Measurements from ENCODE around the gene STARD5.

STARD5 gene

GRCh38 chr15:81274931-81275707 is 48.8 kb downstream of the STARD5 start:
- FAIRE-seq: no peak
- DNase-seq (ENCODE audit: low spot score): peak; percentile 44

DNA sequence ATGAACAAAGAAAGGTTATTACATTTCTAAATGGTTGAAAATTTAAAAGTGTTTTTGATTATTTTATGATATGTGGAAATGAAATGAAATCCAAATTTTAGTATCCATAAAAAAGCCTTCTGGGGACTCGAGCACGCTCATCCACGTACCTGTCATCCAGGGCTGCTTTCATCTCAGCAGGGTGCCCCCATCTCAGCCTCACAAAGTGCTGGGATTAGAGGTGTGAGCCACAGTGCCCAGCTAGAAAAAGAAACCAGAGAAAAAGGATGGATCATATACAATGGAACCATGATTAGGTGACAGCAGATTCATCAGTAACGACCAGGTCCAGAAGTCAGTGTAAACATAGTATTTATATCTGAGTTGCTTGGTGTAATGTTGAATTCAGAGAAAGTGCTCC is 49.7 kb downstream of the STARD5 start:
- DNase-seq (ENCODE audit: low spot score) (no peak), FAIRE-seq (no peak)

GRCh38 chr15:81273855-81274254 is 50.1 kb downstream of the STARD5 start:
- DNase-seq (ENCODE audit: low spot score) (no peak), FAIRE-seq (no peak)

- no peak for FAIRE-seq
- DNase-seq (ENCODE audit: low spot score): no peak
These were observed 50.7 kb downstream of the STARD5 start for GRCh38 chr15:81273200-81273599.

DNA sequence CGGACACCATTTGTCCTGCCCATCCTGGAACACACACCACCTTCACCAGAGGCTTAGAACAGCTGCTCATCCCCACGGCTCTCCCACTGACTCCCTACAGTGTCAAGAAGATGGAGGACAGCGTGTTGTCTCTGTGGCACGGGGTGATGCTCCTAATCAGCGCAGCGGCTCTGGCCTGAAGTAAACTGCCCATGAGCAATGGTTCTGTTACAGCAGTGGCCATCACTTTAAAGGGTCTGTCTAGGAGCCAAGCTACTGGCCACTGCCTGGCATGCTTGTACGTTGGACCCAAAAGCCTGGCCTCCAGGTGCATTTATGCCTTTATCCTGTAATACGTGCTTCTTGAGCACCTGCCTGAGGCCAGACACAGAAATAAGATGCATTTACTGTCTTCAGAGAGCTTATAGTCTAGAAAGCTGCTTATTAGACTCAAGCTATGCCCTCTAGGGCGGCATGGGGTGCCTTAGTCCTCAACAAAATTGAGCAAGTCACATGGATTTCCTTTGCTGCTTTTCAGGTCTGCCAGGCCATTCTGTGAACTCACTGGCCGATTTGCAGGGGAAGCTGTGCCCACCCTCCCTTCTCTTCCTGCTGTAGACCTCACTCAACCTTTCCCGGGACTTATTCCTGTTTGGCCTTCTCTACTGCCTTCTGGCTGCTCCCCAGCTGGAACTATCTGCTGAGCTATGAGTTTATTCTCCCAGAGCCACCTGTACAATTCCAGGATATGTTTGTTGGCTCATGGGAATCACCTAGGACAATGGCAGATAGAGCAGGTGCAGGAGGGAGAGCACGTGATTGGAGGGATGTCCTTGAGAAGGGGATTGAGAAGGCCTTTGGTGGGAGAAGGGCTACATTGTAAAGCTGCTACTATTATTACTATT is 51.9 kb downstream of the STARD5 start:
- DNase-seq (ENCODE audit: low spot score) (no peak), FAIRE-seq (no peak)

- no peak for FAIRE-seq
- no peak for DNase-seq (ENCODE audit: low spot score)
These were observed 53.0 kb downstream of the STARD5 start for GRCh38 chr15:81270781-81271491.

DNA sequence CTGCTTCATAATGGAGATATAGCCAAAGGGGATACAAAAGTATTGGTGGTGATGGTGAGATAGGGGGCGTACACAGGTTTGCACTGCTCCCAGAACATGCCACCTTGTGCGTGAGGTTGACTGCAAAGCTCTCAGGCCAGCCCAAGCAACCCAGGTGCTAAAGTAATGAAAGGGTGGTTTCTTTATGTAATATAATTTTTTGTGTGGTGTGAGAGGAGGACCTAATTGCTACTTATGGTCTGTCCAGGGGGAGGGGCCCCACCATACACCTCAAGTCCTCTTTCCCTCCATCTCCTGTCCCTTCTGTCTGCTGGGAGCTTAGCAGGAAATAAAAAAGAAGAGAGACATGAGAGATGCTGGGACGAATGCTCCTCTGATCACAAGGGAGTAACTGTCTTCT is 53.8 kb downstream of the STARD5 start:
- DNase-seq (ENCODE audit: low spot score) (no peak), FAIRE-seq (no peak)

DNA sequence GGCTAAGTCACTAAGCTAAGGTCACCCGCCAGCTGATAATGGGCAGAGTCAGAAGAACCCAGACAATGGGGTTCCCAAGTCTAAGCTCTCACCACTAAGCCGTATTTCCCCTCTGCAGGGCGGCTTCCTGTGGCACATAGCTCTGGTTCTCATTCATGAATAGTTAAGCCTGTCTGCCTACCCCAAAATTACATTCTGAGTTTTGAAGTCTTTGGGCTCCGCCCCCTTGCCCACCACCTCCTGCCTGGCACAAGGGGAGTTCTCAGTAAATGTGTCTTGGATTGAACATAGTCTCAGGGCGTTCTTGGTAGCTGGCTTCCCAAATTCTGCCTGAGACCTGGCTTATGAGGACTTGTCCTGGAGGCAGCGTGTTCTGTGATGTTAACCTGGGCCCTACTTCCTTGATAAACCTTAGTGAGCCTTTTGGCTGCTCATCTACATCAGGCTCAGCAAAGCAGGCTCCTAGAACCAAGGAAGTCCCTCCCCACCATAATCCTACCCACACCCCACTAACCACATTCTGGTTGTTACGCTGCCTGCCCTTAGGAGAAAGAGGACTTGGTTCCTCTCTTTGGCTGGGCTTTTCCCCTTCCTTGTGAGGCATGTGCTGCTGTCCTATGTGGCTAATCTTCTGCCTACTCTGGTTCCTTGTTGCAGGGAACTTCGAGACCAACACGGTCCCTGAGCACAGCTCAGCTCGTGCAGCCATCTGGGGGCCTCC is 54.9 kb downstream of the STARD5 start:
- DNase-seq (ENCODE audit: low spot score): no peak

GRCh38 chr15:81268340-81268739 is 55.6 kb downstream of the STARD5 start:
- FAIRE-seq (no peak), DNase-seq (ENCODE audit: low spot score) (no peak)

More for the DNA sequence above, 54.9 kb downstream of the STARD5 start:
- no peak for FAIRE-seq

DNA sequence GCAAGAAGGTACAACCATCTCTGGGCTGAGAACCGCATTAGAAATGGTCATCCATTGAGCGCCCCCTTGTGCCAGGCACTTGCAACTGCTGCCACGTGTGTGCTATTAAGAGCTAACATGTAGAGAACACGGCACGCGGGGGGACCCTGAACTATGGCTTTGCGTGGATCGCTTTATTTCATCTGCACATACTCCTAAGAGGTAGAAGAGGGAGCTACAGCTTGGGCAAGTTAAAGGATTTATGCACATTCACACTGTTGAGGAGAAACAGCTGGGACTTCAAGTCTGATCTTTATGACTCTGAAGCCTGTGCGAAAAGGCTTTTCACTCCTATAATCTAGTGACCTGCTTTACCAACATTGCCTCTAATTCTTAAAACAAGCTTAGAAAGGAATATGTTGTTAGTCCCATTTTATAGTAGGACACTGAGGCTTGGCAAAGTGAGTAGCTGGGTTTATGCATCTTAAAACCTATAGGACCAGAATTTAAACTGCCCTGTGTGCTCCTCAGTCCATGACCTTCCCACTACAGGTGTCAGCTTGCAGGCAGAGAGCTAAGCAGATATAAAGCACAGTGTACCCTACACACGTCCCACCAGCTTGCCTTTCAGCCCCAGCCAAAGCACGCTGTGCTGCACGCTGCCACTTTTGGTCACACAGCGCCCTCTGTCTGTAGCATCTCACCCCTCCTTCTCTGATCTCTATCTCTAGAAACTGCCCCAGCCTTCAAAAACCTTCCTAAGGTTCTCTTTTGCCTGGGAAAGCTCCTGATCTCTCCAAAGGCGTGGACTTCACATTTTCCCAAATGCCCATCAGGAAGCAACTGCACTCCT is 57.8 kb downstream of the STARD5 start:
- DNase-seq (ENCODE audit: low spot score): peak; percentile 34
- no peak for FAIRE-seq

- FAIRE-seq (no peak), DNase-seq (ENCODE audit: low spot score) (no peak)
These were observed 58.5 kb downstream of the STARD5 start for GRCh38 chr15:81265256-81265943.

GRCh38 chr15:81264072-81264857 is 59.7 kb downstream of the STARD5 start:
- DNase-seq (ENCODE audit: low spot score) (no peak), FAIRE-seq (no peak)

DNA sequence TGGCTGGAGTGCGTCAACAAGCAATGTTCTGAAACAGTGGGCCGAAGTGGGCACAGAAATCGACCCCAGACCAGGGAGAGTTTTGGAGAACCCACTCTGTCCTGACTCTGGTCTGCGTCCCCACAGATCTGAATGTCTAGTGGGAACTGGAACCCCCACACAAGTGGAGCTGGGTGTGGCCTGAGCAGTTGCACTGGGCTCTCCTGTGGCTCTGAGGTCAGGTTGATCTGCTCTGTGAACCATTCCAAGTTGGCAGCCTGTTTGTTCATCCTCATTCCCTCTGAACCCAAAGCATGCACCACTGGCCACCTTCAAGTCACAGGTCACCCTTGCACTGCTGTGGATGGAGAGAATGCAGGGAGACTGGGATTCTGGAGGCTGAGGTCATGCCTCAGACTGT is 60.5 kb downstream of the STARD5 start:
- FAIRE-seq: no peak
- DNase-seq (ENCODE audit: low spot score): no peak

DNA sequence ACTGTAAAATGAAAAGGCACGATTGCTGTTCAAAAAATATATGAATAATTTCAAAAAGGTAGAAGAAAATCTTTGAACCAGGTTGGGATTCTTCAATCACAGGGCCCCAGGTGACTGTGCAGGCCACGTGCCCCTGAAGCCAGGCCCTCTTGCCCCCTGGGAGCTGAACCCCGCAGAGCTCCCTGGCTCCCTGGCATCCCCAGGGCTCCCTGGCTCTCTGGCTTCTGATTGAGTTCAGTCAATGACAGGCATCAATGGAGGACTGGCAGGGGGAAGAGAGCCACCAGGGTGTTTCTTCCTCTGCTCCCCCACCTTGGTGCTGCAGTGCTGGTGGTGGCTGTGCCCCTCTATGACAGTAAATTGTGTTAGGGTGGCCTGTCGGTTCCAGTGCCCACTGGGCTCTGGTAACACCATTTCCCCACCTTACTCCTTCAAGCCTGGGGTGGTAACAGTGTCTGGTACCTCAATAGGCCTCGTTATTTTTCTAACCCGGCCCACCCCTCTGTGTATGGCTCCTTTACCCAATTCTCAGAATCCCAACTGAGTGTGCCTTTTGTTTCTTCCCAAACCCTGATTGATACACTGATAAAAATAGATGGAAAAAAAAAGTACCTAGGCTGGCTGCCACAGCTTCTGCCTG is 62.6 kb downstream of the STARD5 start:
- FAIRE-seq (no peak), DNase-seq (ENCODE audit: low spot score) (no peak)

DNA sequence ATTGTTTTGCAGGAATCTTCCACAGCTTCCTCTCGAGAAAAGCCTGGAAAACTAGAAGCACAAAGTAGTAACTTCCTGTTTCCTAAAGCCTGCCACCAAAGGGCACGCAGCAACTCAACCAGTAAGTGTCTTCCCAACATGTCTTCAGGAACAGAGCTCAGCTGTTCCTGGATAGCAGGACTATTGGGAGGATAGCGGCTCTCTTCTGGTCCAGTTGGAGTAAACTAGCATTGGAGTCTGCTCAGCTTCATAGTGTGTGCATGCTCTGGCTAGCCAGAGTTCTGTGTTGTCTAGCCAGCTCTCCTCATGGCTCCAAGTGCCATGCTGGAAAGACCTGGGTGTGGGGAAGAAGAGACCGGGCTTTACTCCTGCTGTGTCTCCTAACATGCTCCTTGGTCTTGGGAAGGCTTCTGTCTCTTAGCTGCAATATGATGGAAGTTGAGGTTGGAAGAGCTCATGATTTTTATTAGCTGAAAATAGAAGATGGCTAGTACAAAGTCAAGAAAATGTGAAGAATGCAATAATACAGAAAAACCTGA is 64.1 kb downstream of the STARD5 start:
- DNase-seq (ENCODE audit: low spot score) (no peak), FAIRE-seq (no peak)
